Keratinocyte (primary cell): ENCODE measurements around the gene SMIM45.

Source experiments
- DNase-seq: peaks from one replicate; pipeline ENCODE4 v3.0.0-alpha.2; 2011; ENCODE audit warnings: low read depth, missing footprints, low spot score
- FAIRE-seq: peaks from 2 replicates; lab custom pipeline; 2011; peaks lifted over from hg19 to GRCh38; lab: Jason Lieb, UNC
- H2AFZ ChIP-seq: 2 replicates; pipeline ENCODE4 v1.6.0; 2012; ENCODE audit warnings: low read length, control low read depth, inconsistent platforms; ENCODE audit not compliant: control insufficient read depth
- H3K27ac ChIP-seq: 2 replicates; pipeline ENCODE4 v1.5.1; 2011; ENCODE audit warnings: low read length; ENCODE audit not compliant: control insufficient read depth, insufficient read depth
- H3K27me3 ChIP-seq: 3 replicates; pipeline ENCODE4 v1.6.0; 2011; ENCODE audit warnings: low read length; ENCODE audit not compliant: control insufficient read depth, insufficient read depth; ENCODE audit errors: extremely low read depth
- H3K36me3 ChIP-seq, 2 experiments: 2 replicates in 1 of 2; 3 replicates in 1 of 2; pipeline ENCODE4 v1.5.1; 2011; ENCODE audit warnings: low read length in 2 of 2, mild to moderate bottlenecking in 1 of 2; ENCODE audit not compliant: control insufficient read depth in 2 of 2, insufficient read depth in 2 of 2; ENCODE audit errors: extremely low read depth in 1 of 2
- H3K4me1 ChIP-seq: 3 replicates; pipeline ENCODE4 v1.5.1; 2011; ENCODE audit warnings: low read length; ENCODE audit not compliant: control insufficient read depth, insufficient read depth; ENCODE audit errors: extremely low read depth
- H3K4me2 ChIP-seq: 3 replicates; pipeline ENCODE4 v1.6.0; 2011; ENCODE audit warnings: low read depth, low read length; ENCODE audit not compliant: control insufficient read depth, insufficient read depth; ENCODE audit errors: extremely low read depth
- H3K4me3 ChIP-seq, 3 experiments: fragments of 200-600 bp in 1 of 3; sonication (generic) in 1 of 3; 2 replicates in 2 of 3; 3 replicates in 1 of 3; pipeline ENCODE4 v1.5.1; 2011 to 2016; ENCODE audit warnings: low read length in 3 of 3, mild to moderate bottlenecking in 3 of 3, control low read depth in 2 of 3, inconsistent platforms in 1 of 3, low read depth in 1 of 3, mixed read lengths in 1 of 3, mixed run types in 1 of 3, moderate library complexity in 1 of 3; ENCODE audit not compliant: control insufficient read depth in 2 of 3, insufficient read depth in 2 of 3; ENCODE audit errors: extremely low read depth in 1 of 3
- H3K79me2 ChIP-seq: 2 replicates; pipeline ENCODE4 v1.6.0; 2012; ENCODE audit warnings: low read length; ENCODE audit not compliant: control insufficient read depth, insufficient read depth
- H3K9ac ChIP-seq: 3 replicates; pipeline ENCODE4 v1.6.0; 2011; ENCODE audit warnings: low read length; ENCODE audit not compliant: control insufficient read depth, insufficient read depth; ENCODE audit errors: extremely low read depth
- H3K9me1 ChIP-seq: 3 replicates; pipeline ENCODE4 v1.6.0; 2011; ENCODE audit warnings: low read length; ENCODE audit not compliant: control insufficient read depth, insufficient read depth; ENCODE audit errors: extremely low read depth
- H3K9me3 ChIP-seq: 2 replicates; pipeline ENCODE4 v1.5.1; 2012; ENCODE audit warnings: low read depth, low read length; ENCODE audit not compliant: control insufficient read depth
- H4K20me1 ChIP-seq: 3 replicates; pipeline ENCODE4 v1.6.0; 2011; ENCODE audit warnings: low read length; ENCODE audit not compliant: control insufficient read depth, insufficient read depth; ENCODE audit errors: extremely low read depth
- CTCF ChIP-seq, 3 experiments: IDR thresholded peaks in 1 of 3; conservative IDR thresholded peaks in 1 of 3; optimal IDR thresholded peaks in 1 of 3; 2 replicates in 2 of 3; 3 replicates in 1 of 3; pipeline versions ENCODE3 to v1.5.1; 2011; ENCODE audit warnings: low read length in 3 of 3, mild to moderate bottlenecking in 3 of 3, moderate library complexity in 2 of 3, control low read depth in 1 of 3, inconsistent platforms in 1 of 3; ENCODE audit not compliant: insufficient read depth in 2 of 3; ENCODE audit errors: extremely low read depth in 1 of 3
- EZH2 ChIP-seq: IDR thresholded peaks from one replicate; pipeline ENCODE4 v1.6.1; 2012; ENCODE audit warnings: inconsistent platforms, mild to moderate bottlenecking, low read length, moderate library complexity
- dilution Hi-C: fragments of 300-500 bp; cut with MboI; formaldehyde crosslinking; loops from one replicate; pipeline ENCODE4 v1.7.0; 2020; ENCODE audit warnings: low sequenced_read_pairs; ENCODE audit not compliant: extremely low pct_ligation_motif_present

SMIM45 gene

GRCh38 chr22:41922940-41923594, 28.9 kb upstream of the SMIM45 start:
- no peak overlapping the region for H3K9ac ChIP-seq
- H3K27ac ChIP-seq = no peak overlapping the region
- DNase-seq (no peak), FAIRE-seq (no peak)
- H3K36me3 ChIP-seq = no peaks in the 10 kb centered on the region
- no peaks in the 10 kb centered on the region for H3K79me2 ChIP-seq
- H3K9me3 ChIP-seq = no peaks in the 10 kb centered on the region
- TF ChIP-seq CTCF (optimal IDR thresholded peaks at IDR 0.05 in 1 of 3, IDR thresholded peaks at IDR 0.05 in 1 of 3, conservative IDR thresholded peaks at IDR 0.05 in 1 of 3; ENCODE audit: extremely low read depth in 1 of 3, insufficient read depth in 2 of 3, low read length in 3 of 3) = no peak
- TF ChIP-seq EZH2 = no peak
- dilution Hi-C loops = no loop called here
- no peak overlapping the region for H3K4me2 ChIP-seq
- H3K27me3 ChIP-seq = peaks cover 25% of the 10 kb centered on the region
- H3K4me1 ChIP-seq = peaks cover 11% of the 10 kb centered on the region
- H4K20me1 ChIP-seq = no peaks in the 10 kb centered on the region
- no peak overlapping the region for H3K4me3 ChIP-seq
- no peaks in the 10 kb centered on the region for H3K9me1 ChIP-seq
- H2AFZ ChIP-seq = no peak overlapping the region

- Histone ChIP-seq H4K20me1 (no peaks in the 10 kb centered on the region), H3K27me3 (peaks cover 25% of the 10 kb centered on the region), H3K4me3 (no peak overlapping the region), H2AFZ (no peak overlapping the region), H3K27ac (no peak overlapping the region), H3K9me1 (no peaks in the 10 kb centered on the region), H3K4me1 (peaks cover 8% of the 10 kb centered on the region), H3K4me2 (no peak overlapping the region), H3K79me2 (no peaks in the 10 kb centered on the region), H3K9me3 (no peaks in the 10 kb centered on the region), H3K36me3 (no peaks in the 10 kb centered on the region), H3K9ac (no peak overlapping the region)
- DNase-seq (no peak), FAIRE-seq (no peak)
- TF ChIP-seq CTCF (optimal IDR thresholded peaks at IDR 0.05 in 1 of 3, IDR thresholded peaks at IDR 0.05 in 1 of 3, conservative IDR thresholded peaks at IDR 0.05 in 1 of 3; ENCODE audit: extremely low read depth in 1 of 3, insufficient read depth in 2 of 3, low read length in 3 of 3) = no peak
- TF ChIP-seq EZH2 = no peak
- dilution Hi-C loops = no loop called here
These were observed 28.2 kb upstream of the SMIM45 start for GRCh38 chr22:41923595-41924276.
